ENCODE data around the gene PODN. TPM values are rescaled to one million over a fixed set of nuclear protein-coding genes. Genes with fewer than 3 reads are reported as not detected.
A peak's percentile ranks its signal among the peaks of the same experiment; 100 is the strongest.

The PODN gene
- total and polyA plus RNA-seq, 2 of the 4 experiments (the other 2 are of a cell fraction) = 0.54 to 6.2 TPM

DNA sequence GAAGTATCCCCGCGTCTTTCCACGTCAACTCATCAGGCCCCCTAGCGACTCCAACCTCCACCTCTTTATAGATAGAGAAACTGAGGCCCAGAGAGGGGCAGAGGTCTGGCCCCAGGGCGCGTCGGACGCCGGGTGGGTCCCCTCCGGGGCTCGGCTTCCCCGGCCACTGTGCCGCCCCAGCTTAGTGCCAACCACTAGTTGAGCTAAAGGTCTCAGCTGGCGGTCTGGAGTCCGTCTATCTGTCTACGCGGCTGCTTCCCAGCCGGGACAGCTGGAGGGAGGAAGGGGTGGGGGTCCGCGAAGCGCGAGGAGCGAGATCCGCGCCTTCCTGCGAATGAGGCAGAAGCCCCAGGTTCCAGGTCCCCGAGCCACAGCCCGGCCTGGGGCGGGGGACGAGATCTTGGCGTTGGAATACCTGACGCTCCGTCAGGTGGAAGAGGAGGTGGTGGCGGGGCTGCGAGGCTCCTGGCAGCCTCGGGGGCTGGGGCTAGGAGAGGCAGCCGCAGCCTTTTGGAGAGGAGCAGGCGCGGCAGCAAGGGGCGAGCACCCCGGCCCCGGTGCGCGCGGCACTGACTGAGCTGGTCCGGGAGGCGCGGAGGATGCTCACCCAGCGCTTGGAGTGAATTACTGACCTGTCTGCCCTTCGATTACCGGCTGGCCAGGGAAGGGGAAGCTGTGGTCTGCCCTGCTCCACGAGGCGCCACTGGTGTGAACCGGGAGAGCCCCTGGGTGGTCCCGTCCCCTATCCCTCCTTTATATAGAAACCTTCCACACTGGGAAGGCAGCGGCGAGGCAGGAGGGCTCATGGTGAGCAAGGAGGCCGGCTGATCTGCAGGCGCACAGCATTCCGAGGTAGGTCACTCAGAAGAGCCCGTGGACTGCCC lies 937 bp downstream of the PODN start:
- no peak overlapping the region for H2BK20ac ChIP-seq (ENCODE audit: low read depth, low read length)
- H3K9me3 ChIP-seq (ENCODE audit: control insufficient read depth, insufficient read depth, low read length) = no peaks in the 10 kb centered on the region
- H2AK9ac ChIP-seq (replicated peaks; ENCODE audit: low read depth, low read length, poor library complexity) = peak overlapping the region; percentile 62
- ChIA-PET POLR2A (ENCODE audit: unreplicated experiment) (no interaction called here), CTCF (no interaction called here)
- H2BK15ac ChIP-seq (ENCODE audit: low read depth, low read length) = no peak overlapping the region
- peak overlapping the region; percentile 46; the same call in 1 of the 2 replicates for H3K18ac ChIP-seq (ENCODE audit: low read depth, low read length)
- peak overlapping the region; percentile 92 for H2AFZ ChIP-seq (replicated peaks; ENCODE audit: low read length, poor library complexity)
- peak overlapping the region; percentile 36 for H3K4ac ChIP-seq (ENCODE audit: low read depth, low read length)
- dilution Hi-C loops (cut with HindIII; ENCODE audit: low sequenced_read_pairs, unreplicated experiment) = no loop called here
- peaks cover 0 to 6% of the 10 kb centered on the region in 2 experiments; a peak in 1 of 4 replicates for H3K79me1 ChIP-seq (ENCODE audit: low read depth in 1 of 2, low read length in 2 of 2)
- H3K9ac ChIP-seq (ENCODE audit: low read depth, low read length) = peak overlapping the region; percentile 70
- peak overlapping the region; percentile 92 for H3K4me3 ChIP-seq (ENCODE audit: insufficient read depth, low read depth, low read length)
- H3K4me2 ChIP-seq (ENCODE audit: low read depth, low read length) = peak overlapping the region; percentile 92
- no peak overlapping the region for H3K27ac ChIP-seq (ENCODE audit: insufficient read depth, low read length)
- peaks cover 2% of the 10 kb centered on the region; the same call in 1 of the 2 replicates for H3K27me3 ChIP-seq (ENCODE audit: control insufficient read depth, insufficient read depth, low read length)
- H3K36me3 ChIP-seq (ENCODE audit: control insufficient read depth, insufficient read depth, low read length) = no peaks in the 10 kb centered on the region
- ATAC-seq (ENCODE audit: low read depth) (peak; percentile 6), DNase-seq (no peak)
- TF ChIP-seq RAD21 (IDR thresholded peaks at IDR 0.05; ENCODE audit: low read length) = no peak
- no peak for TF ChIP-seq POLR2A (IDR thresholded peaks at IDR 0.05; ENCODE audit: low read depth, low read length)
- no peak for TF ChIP-seq RCOR1 (IDR thresholded peaks at IDR 0.05; ENCODE audit: insufficient replicate concordance, low read length)
- TF ChIP-seq CHD1 (IDR thresholded peaks at IDR 0.05; ENCODE audit: low read depth, low read length) = no peak
- TF ChIP-seq SMC3 (IDR thresholded peaks at IDR 0.05; ENCODE audit: low read depth, low read length) = no peak
- TF ChIP-seq, protein P1, sequence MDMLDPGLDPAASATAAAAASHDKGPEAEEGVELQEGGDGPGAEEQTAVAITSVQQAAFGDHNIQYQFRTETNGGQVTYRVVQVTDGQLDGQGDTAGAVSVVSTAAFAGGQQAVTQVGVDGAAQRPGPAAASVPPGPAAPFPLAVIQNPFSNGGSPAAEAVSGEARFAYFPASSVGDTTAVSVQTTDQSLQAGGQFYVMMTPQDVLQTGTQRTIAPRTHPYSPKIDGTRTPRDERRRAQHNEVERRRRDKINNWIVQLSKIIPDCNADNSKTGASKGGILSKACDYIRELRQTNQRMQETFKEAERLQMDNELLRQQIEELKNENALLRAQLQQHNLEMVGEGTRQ (IDR thresholded peaks at IDR 0.05; ENCODE audit: low read depth, low read length) = no peak
- TF ChIP-seq MAZ (IDR thresholded peaks at IDR 0.05; ENCODE audit: borderline replicate concordance, low read depth, low read length) = no peak
- TF ChIP-seq FOS (IDR thresholded peaks at IDR 0.05; ENCODE audit: low read depth, low read length) = no peak
- no peak for TF ChIP-seq BHLHE40 (IDR thresholded peaks at IDR 0.05; ENCODE audit: low read depth, low read length)
- TF ChIP-seq MAFK (IDR thresholded peaks at IDR 0.05; ENCODE audit: low read depth, low read length) = no peak
- TF ChIP-seq, protein P2, sequence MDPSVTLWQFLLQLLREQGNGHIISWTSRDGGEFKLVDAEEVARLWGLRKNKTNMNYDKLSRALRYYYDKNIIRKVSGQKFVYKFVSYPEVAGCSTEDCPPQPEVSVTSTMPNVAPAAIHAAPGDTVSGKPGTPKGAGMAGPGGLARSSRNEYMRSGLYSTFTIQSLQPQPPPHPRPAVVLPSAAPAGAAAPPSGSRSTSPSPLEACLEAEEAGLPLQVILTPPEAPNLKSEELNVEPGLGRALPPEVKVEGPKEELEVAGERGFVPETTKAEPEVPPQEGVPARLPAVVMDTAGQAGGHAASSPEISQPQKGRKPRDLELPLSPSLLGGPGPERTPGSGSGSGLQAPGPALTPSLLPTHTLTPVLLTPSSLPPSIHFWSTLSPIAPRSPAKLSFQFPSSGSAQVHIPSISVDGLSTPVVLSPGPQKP (IDR thresholded peaks at IDR 0.05; ENCODE audit: borderline replicate concordance, low read depth, low read length) = no peak
- TF ChIP-seq MXI1 (IDR thresholded peaks at IDR 0.05; ENCODE audit: borderline replicate concordance, low read depth, low read length) = no peak
- 33% methylated on average over 30 of the region's 61 CpGs; no CpG with 5 or more reads in 1 of the 2 experiments for WGBS, 2 experiments (ENCODE audit: extremely low coverage in 2 of 2, insufficient read length in 1 of 2)
- H4K20me1 ChIP-seq (ENCODE audit: insufficient read depth, low read length) = no peaks in the 10 kb centered on the region
- peak overlapping the region; percentile 60 for H2AK5ac ChIP-seq (ENCODE audit: low read depth, low read length)
- H3K4me1 ChIP-seq (ENCODE audit: control insufficient read depth, insufficient read depth, low read length) = peaks cover 13% of the 10 kb centered on the region
- no peak overlapping the region for H3K14ac ChIP-seq (replicated peaks; ENCODE audit: low read depth, low read length)
- peaks cover 3% of the 10 kb centered on the region; the same call in 1 of the 2 replicates for H3K9me1 ChIP-seq (ENCODE audit: insufficient read depth, low read length)
- intact Hi-C loops (cut with micrococcal nuclease) = loop anchor here (5.0 kb wide), 2 partner anchors 119 to 134 kb away; partner anchors contain the start of gene CPT2
- H3K23ac ChIP-seq (ENCODE audit: low read depth, low read length) = peak overlapping the region; percentile 31; the same call in 1 of the 2 replicates
- H2BK120ac ChIP-seq (ENCODE audit: low read depth, low read length) = peak overlapping the region; percentile 52; the same call in 1 of the 2 replicates
- in situ Hi-C loops (cut with MboI; ENCODE audit: low sequenced_read_pairs) = no loop called here
- H2BK5ac ChIP-seq (ENCODE audit: low read depth, low read length, poor library complexity, severe bottlenecking) = no peak overlapping the region
- no peak overlapping the region for H3K56ac ChIP-seq (ENCODE audit: extremely low read depth, insufficient read depth, low read length)
- H4K91ac ChIP-seq (ENCODE audit: insufficient read depth, low read depth, low read length) = no peak overlapping the region
- no TSS peak for BruUV-seq (replicated peaks)
- H4K5ac ChIP-seq (ENCODE audit: low read depth, low read length) = peak overlapping the region; percentile 3; the same call in 1 of the 2 replicates
- peak overlapping the region; percentile 23 to 64; a peak in 2 of 4 replicates for H4K8ac ChIP-seq (ENCODE audit: low read depth in 2 of 2, low read length in 2 of 2)
